ENCODE measurements around the gene APOOL. TPM values are rescaled to one million over a fixed set of nuclear protein-coding genes. Genes with fewer than 3 reads are reported as not detected.
"Not testable (repeated sequence)": the region's sequence is repeated elsewhere in the genome, so short reads cannot be mapped to it uniquely, and the experiment has no call there.

APOOL gene
- total RNA-seq, 1 donor from 2014 or later = 50.1 TPM

DNA sequence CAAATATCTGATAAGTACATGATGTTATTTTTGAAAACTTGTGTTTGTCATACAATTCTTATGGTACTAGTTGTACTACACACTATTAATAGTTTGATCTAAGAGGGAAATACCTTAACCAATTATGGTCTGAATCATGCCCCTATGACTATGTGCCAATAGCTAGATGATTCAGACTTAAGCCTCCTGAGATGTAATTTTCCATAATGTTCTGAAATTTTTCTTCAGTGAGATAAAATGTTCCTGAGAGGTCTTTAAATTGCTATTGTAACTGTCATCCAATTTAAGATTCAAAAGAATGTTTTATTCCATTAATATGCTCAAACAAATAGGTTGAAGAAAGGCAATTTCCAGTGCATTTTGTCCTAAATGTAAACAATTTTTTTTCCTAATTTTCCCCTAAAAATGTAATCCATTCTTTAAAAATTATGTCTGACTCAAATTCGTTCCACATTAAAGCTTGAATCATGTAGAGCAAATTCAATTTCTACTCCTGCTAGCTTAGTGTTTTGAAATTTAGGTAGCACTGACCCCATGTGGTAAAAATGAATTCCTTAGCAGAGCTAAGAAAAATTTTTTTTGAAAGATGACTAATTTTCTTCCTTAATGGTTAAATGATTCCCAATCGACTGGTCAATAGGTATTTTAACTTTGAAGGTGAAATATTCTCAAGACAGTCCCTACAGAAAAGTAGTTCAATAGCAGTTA lies 49.1 kb downstream of the APOOL start:
- intact Hi-C loops (cut with DNase I) = no loop called here
- ATAC-seq (ENCODE audit: poor library complexity) = no peak
- no peak for DNase-seq

GRCh38 chrX:85065512-85066198 lies 62.0 kb downstream of the APOOL start:
- intact Hi-C loops (cut with DNase I) = no loop called here
- ATAC-seq (ENCODE audit: poor library complexity) = no peak
- DNase-seq = no peak

GRCh38 chrX:85077247-85077646 lies 73.6 kb downstream of the APOOL start:
- DNase-seq; intact Hi-C loops (cut with DNase I); ATAC-seq (ENCODE audit: poor library complexity): not testable (repeated sequence)

DNA sequence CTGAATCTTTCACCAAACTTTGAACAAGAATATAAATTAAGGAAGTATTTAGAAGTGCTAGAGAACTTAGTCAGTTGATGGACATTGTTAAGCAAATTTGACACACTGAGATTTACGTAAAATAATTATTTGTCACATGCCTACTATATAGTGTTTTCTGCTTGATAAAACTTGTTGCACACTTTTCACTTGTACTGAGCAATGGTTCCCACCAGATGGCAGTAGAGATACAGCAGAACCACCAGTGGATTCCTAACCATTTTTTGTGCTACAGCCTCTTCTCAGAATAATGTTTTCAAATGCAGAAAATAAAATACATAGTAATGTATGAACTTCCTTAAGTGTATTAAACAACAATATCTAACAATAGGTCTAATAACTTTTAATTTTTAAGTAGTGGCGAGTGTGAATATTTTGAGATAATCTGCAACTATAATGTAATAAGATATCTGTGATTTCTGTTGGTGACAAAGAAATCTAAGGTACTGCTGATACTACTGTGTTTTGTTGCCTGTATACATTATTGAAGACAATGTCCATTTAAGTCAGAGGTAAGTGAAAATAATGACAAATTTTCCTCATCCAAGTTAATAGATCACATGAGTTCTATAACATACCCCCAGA lies 81.2 kb downstream of the APOOL start:
- DNase-seq (no peak), ATAC-seq (ENCODE audit: poor library complexity) (no peak)
- intact Hi-C loops (cut with DNase I) = no loop called here

DNA sequence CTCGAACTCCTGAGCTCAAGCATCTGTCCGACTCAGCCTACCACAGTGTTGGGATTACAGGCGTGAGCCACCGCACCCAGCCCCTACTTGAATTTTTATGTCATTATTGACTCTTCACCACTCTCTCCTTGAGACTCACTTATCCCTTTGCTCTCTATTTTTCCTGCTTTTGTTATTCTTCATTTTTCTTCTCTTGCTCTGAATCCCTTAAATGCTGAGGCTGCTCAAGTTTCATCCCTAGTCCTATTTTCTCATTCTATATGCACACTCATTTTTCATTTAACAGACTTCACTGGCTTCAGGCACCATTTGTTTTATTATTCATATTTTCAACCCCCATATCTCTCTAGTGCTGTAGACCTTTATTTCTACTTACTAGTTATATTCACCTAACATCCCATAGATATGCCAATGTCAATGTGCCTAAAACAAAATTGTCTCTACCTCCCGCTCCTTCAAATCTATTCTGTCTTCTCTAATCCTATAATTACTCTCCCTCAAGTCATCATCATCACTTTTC lies 85.7 kb downstream of the APOOL start:
- intact Hi-C loops (cut with DNase I) = no loop called here
- ATAC-seq (ENCODE audit: poor library complexity) (no peak), DNase-seq (no peak)

DNA sequence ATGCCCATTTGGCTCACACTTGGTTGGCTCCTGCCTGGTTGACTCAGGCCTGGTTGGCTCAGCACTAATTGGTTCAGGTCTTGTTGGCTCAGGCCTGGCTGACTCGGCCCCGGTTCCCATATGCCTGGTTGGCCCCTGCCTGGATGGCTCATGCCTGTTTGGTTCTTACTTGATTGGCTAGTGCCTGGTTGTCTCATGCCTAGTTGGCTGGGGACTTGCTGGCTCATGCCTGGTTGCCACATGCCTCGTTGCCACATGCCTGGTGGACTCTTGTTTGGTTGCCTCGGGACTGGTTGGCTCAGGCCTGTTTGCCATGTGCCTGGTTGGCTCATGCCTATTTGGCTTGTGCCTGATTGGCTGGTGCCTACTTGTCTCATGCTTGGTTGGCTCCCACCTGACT lies 103.7 kb downstream of the APOOL start:
- no peak for ATAC-seq (ENCODE audit: poor library complexity)
- intact Hi-C loops (cut with DNase I) = no loop called here
- no peak for DNase-seq

GRCh38 chrX:85108165-85108564 lies 104.5 kb downstream of the APOOL start:
- intact Hi-C loops (cut with DNase I) = no loop called here
- no peak for DNase-seq
- no peak for ATAC-seq (ENCODE audit: poor library complexity)

GRCh38 chrX:85109235-85109634 lies 105.6 kb downstream of the APOOL start:
- intact Hi-C loops (cut with DNase I) = no loop called here
- DNase-seq (no peak), ATAC-seq (ENCODE audit: poor library complexity) (no peak)

DNA sequence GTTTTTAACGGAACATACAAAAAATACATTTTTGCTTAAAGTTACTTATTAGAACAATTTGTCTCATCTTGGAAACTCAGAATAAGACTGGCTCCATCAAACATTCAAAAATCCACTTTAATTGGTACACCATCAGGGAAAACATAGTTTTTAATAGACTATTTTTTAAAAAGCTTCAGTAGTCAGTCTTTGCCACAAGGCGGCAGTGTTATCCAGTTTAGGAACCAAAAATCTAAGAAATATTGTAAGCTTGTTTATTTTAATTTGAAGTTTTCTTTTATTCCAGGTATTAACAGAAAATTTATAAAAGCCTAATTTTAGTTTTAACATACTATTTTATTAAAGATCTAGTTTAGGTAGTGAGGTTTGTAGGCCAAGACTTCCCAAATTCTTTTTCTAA lies 107.7 kb downstream of the APOOL start:
- intact Hi-C loops (cut with DNase I) = loop anchor here (10.0 kb wide), 1 partner anchor 433 kb away; no protein-coding TSS in a partner anchor
- ATAC-seq (ENCODE audit: poor library complexity) = no peak
- DNase-seq = no peak

- ATAC-seq (ENCODE audit: poor library complexity) = no peak
- intact Hi-C loops (cut with DNase I) = loop anchor here (10.0 kb wide), 1 partner anchor 433 kb away; no protein-coding TSS in a partner anchor
- DNase-seq = no peak
These were observed 108.6 kb downstream of the APOOL start for GRCh38 chrX:85112293-85112692.

DNA sequence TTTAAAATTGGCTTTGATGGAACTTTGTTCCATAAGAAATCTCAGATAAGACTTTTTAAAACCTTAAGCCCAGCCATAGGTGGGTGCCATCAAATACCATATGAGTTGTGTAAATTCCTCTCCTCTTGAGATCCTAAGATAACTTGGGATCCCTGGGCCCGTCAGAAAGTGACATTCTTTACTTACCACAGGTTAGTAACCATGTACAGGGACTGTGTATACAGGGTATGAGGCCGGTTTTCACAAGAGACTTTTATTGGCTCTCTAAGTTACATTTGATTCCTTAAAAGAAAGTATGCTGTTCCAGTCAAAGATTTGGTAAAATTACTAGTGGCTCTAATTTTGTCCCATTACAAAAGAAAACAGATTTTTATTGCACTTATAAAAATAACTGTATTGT lies 110.1 kb downstream of the APOOL start:
- ATAC-seq (ENCODE audit: poor library complexity) (no peak), DNase-seq (no peak)
- intact Hi-C loops (cut with DNase I) = loop anchor here (10.0 kb wide), 1 partner anchor 431 kb away; no protein-coding TSS in a partner anchor

DNA sequence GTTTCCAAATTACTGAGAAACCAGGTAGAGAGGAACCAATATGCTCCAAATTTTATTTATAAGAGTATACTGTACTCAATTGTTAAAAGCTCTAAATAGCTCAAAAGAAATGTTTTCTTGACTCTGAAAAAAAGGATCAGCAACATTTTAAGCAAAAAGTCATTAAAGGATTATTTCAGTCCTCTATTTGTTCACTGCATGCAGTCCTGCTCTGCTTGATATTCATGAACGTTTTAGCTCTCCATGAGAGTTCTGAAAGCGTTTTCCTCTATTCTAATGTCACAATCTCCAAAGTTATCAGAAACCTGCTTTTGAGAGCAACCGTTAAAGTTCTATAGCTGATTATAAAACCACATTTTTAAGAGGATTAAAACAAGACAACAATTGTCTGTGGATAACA lies 110.5 kb downstream of the APOOL start:
- no peak for ATAC-seq (ENCODE audit: poor library complexity)
- no peak for DNase-seq
- intact Hi-C loops (cut with DNase I) = loop anchor here (10.0 kb wide), 1 partner anchor 431 kb away; no protein-coding TSS in a partner anchor

DNA sequence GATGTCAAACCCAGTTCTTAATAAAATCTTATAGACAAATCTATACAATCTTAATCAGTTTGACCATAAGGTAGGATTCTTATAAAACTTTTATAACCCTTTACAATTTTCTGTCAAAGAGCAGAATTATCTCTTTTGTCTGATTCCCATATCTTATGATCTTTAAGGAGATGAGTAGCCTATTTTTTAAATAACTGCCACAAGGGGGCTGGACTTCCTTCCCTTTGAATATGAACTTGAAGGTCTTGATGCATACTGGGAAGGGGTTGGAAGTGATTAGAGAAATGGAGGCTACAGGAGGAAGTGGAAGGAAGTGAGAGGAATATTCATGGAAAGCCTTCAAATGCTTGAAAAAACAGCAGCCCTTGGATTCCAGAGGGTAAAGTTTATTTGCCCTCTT lies 111.1 kb downstream of the APOOL start:
- no peak for DNase-seq
- no peak for ATAC-seq (ENCODE audit: poor library complexity)
- intact Hi-C loops (cut with DNase I) = loop anchor here (10.0 kb wide), 1 partner anchor 430 kb away; no protein-coding TSS in a partner anchor

- intact Hi-C loops (cut with DNase I) = loop anchor here (10.0 kb wide), 1 partner anchor 430 kb away; no protein-coding TSS in a partner anchor
- ATAC-seq (ENCODE audit: poor library complexity) (no peak), DNase-seq (no peak)
These were observed 111.6 kb downstream of the APOOL start for GRCh38 chrX:85115252-85115651.

DNA sequence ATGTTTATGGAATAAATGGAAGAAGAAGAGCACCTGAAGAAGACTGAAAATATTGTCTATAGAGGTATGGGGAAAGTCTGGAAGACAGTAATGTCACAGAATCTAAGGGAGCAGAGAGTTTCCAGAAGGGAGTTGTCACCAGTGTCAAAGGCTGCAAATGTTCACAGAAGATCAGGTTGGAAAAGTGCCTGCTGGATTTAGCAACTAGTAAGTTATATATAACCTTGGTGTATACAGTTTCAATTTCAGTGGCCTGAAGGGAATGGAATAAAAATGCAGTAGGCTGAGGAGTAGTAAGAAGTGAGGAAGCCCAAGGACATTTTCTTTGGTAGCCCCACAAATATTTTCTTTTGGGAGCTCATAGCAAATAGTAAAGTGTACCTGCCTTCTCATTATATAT lies 132.7 kb downstream of the APOOL start:
- ATAC-seq (ENCODE audit: poor library complexity) (no peak), DNase-seq (no peak)
- intact Hi-C loops (cut with DNase I) = no loop called here

GRCh38 chrX:85139422-85139821 lies 135.7 kb downstream of the APOOL start:
- ATAC-seq (ENCODE audit: poor library complexity) = no peak
- intact Hi-C loops (cut with DNase I) = no loop called here
- no peak for DNase-seq

DNA sequence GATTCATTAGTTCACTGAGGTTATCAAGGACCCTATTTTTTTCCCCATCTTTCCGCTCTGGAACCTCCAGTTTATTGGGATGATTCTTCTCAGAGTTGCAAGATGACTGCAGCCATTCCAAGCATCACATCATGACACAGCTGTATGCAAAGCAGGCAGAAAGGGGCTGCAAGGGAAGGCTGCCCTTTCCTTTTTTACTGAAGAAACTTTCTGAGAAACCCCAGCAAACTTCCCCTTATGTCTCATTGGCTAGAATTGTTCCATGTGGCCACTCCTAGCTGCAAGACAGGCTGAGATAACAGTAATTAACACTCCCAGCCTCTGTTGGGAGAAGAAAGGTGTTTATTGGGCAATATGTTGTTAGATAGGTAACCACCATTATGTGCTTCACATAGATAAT lies 137.3 kb downstream of the APOOL start:
- ATAC-seq (ENCODE audit: poor library complexity) (no peak), DNase-seq (no peak)
- intact Hi-C loops (cut with DNase I) = no loop called here
